Ishikawa (cell line): Measurements from ENCODE around the gene MICU2.

Experiments
- CEBPB ChIP-seq: IDR thresholded peaks from 2 replicates; pipeline ENCODE4 v1.6.1; 2012
- CREB1 ChIP-seq: IDR thresholded peaks from 2 replicates; pipeline ENCODE4 v1.6.1; 2012; ENCODE audit warnings: low read depth
- EP300 ChIP-seq: IDR thresholded peaks from 2 replicates; pipeline ENCODE4 v1.6.1; 2012; ENCODE audit warnings: borderline replicate concordance
- FOXM1 ChIP-seq: IDR thresholded peaks from 2 replicates; pipeline ENCODE4 v1.6.1; 2012; ENCODE audit warnings: low read depth, borderline replicate concordance
- MAX ChIP-seq: IDR thresholded peaks from 2 replicates; pipeline ENCODE4 v1.6.1; 2012
- NFIC ChIP-seq: IDR thresholded peaks from 2 replicates; pipeline ENCODE4 v1.6.1; 2012
- RAD21 ChIP-seq: IDR thresholded peaks from 2 replicates; pipeline ENCODE4 v1.6.1; 2012; ENCODE audit warnings: low read depth
- TAF1 ChIP-seq: IDR thresholded peaks from 2 replicates; pipeline ENCODE4 v1.6.1; 2012; ENCODE audit warnings: low read depth, mild to moderate bottlenecking
- TCF12 ChIP-seq: IDR thresholded peaks from 2 replicates; pipeline ENCODE4 v1.6.1; 2012; ENCODE audit warnings: low read depth
- TEAD4 ChIP-seq: IDR thresholded peaks from 2 replicates; pipeline ENCODE4 v1.6.1; 2012
- ZBTB7A ChIP-seq: IDR thresholded peaks from 2 replicates; pipeline ENCODE4 v1.6.1; 2012; ENCODE audit warnings: low read depth
- TF ChIP-seq, protein P1 (sequence below): IDR thresholded peaks from 2 replicates; pipeline ENCODE4 v1.6.1; 2012; ENCODE audit warnings: low read depth, mild to moderate bottlenecking
- TF ChIP-seq, protein P2 (sequence below): IDR thresholded peaks from 2 replicates; pipeline ENCODE4 v1.6.1; 2012

- no peak for TF ChIP-seq MAX
- TF ChIP-seq TEAD4: no peak
- TF ChIP-seq, protein P1, sequence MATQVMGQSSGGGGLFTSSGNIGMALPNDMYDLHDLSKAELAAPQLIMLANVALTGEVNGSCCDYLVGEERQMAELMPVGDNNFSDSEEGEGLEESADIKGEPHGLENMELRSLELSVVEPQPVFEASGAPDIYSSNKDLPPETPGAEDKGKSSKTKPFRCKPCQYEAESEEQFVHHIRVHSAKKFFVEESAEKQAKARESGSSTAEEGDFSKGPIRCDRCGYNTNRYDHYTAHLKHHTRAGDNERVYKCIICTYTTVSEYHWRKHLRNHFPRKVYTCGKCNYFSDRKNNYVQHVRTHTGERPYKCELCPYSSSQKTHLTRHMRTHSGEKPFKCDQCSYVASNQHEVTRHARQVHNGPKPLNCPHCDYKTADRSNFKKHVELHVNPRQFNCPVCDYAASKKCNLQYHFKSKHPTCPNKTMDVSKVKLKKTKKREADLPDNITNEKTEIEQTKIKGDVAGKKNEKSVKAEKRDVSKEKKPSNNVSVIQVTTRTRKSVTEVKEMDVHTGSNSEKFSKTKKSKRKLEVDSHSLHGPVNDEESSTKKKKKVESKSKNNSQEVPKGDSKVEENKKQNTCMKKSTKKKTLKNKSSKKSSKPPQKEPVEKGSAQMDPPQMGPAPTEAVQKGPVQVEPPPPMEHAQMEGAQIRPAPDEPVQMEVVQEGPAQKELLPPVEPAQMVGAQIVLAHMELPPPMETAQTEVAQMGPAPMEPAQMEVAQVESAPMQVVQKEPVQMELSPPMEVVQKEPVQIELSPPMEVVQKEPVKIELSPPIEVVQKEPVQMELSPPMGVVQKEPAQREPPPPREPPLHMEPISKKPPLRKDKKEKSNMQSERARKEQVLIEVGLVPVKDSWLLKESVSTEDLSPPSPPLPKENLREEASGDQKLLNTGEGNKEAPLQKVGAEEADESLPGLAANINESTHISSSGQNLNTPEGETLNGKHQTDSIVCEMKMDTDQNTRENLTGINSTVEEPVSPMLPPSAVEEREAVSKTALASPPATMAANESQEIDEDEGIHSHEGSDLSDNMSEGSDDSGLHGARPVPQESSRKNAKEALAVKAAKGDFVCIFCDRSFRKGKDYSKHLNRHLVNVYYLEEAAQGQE: no peak
- TF ChIP-seq EP300: no peak
- TF ChIP-seq, protein P2, sequence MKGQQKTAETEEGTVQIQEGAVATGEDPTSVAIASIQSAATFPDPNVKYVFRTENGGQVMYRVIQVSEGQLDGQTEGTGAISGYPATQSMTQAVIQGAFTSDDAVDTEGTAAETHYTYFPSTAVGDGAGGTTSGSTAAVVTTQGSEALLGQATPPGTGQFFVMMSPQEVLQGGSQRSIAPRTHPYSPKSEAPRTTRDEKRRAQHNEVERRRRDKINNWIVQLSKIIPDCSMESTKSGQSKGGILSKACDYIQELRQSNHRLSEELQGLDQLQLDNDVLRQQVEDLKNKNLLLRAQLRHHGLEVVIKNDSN: no peak
- no peak for TF ChIP-seq CEBPB
- TF ChIP-seq CREB1: no peak
- no peak for TF ChIP-seq FOXM1
- TF ChIP-seq RAD21: no peak
- TF ChIP-seq TAF1: no peak
- TF ChIP-seq TCF12: no peak
- TF ChIP-seq NFIC: no peak
- no peak for TF ChIP-seq ZBTB7A
These were observed 77.0 kb downstream of the MICU2 start for GRCh38 chr13:21526707-21527540.
